NCI-H345 treated with DMSO at 0.1 percent for 48 hours (cell line): ENCODE measurements around the gene SLC6A11.

Source experiments
- DNase-seq: peaks from one replicate; lab custom pipeline; 2025; ENCODE audit not compliant: unreplicated experiment; lab: John Stamatoyannopoulos, UW

SLC6A11 gene

GRCh38 chr3:10949197-10949596 is 133.2 kb downstream of the SLC6A11 start:
- no peak for DNase-seq

GRCh38 chr3:10950476-10951294 is 134.7 kb downstream of the SLC6A11 start:
- no peak for DNase-seq

- no peak for DNase-seq
These were observed 135.4 kb downstream of the SLC6A11 start for GRCh38 chr3:10951295-10951926.

- DNase-seq = no peak
These were observed 136.5 kb downstream of the SLC6A11 start for GRCh38 chr3:10952525-10952924.

GRCh38 chr3:10954740-10955139 is 138.7 kb downstream of the SLC6A11 start:
- DNase-seq = no peak

GRCh38 chr3:10955711-10956453 is 139.9 kb downstream of the SLC6A11 start:
- no peak for DNase-seq

GRCh38 chr3:10956531-10956930 is 140.5 kb downstream of the SLC6A11 start:
- DNase-seq = no peak

- DNase-seq = no peak
These were observed 141.0 kb downstream of the SLC6A11 start for GRCh38 chr3:10956986-10957385.

- DNase-seq = peak; percentile 55
These were observed 142.1 kb downstream of the SLC6A11 start for GRCh38 chr3:10957976-10958749.

- no peak for DNase-seq
These were observed 144.2 kb downstream of the SLC6A11 start for GRCh38 chr3:10960255-10960654.

GRCh38 chr3:10961921-10962320 is 145.9 kb downstream of the SLC6A11 start:
- DNase-seq = no peak

- DNase-seq = peak; percentile 32
These were observed 146.5 kb downstream of the SLC6A11 start for GRCh38 chr3:10962481-10963036.

- no peak for DNase-seq
These were observed 148.6 kb downstream of the SLC6A11 start for GRCh38 chr3:10964537-10965167.

- peak; percentile 46 for DNase-seq
These were observed 152.4 kb downstream of the SLC6A11 start for GRCh38 chr3:10968401-10968800.

- DNase-seq = no peak
These were observed 154.4 kb downstream of the SLC6A11 start for GRCh38 chr3:10970306-10970960.

GRCh38 chr3:10972072-10972782 is 156.2 kb downstream of the SLC6A11 start:
- no peak for DNase-seq

- no peak for DNase-seq
These were observed 157.1 kb downstream of the SLC6A11 start for GRCh38 chr3:10973046-10973595.

- no peak for DNase-seq
These were observed 158.1 kb downstream of the SLC6A11 start for GRCh38 chr3:10974131-10974530.
